C4-2B (cell line): ENCODE results near the gene SORCS2.

Experiments
- H3K27ac ChIP-seq: fragments of 450-650 bp; 2 replicates; pipeline ENCODE4 v1.5.1; 2017
- CTCF ChIP-seq: fragments of 450-650 bp; conservative IDR thresholded peaks from 2 replicates; pipeline ENCODE4 v1.5.1; 2017; ENCODE audit warnings: mild to moderate bottlenecking
- ZFX ChIP-seq: fragments of 450-650 bp; IDR thresholded peaks from 2 replicates; pipeline ENCODE4 v1.6.1; 2017

Gene SORCS2

GRCh38 chr4:7434141-7434765, 241.9 kb downstream of the SORCS2 start:
- TF ChIP-seq CTCF (no peak), ZFX (no peak)
- H3K27ac ChIP-seq = no peak overlapping the region

DNA sequence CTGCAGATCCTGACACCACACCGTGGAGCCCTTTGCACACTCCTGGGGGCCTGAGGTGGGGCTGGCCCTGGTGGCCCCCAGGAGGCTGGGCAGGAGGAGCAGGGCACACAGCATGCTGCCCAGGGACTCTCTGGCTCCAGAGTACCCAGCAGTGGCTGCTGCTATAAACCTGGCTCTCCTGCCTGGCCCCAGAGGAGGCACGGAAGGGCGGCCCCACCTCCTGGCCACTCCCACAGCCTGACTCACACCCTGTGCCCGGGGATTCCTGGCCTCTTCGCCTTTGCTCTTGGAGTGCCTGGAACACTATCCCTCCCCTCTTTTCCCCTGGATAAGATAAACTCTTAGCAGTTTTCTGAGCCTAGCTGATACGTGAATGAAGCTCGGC, 242.4 kb downstream of the SORCS2 start, which contains the start of gene PSAPL1:
Gene PSAPL1 (minus strand): TSS at position 165 of the 385 bp plus-strand sequence. CDS start 51 bp downstream, at position 114.
- TF ChIP-seq CTCF (no peak), ZFX (no peak)

GRCh38 chr4:7435471-7436061, 243.2 kb downstream of the SORCS2 start:
- TF ChIP-seq CTCF (no peak), ZFX (no peak)
- H3K27ac ChIP-seq = no peak overlapping the region

More for the DNA sequence above, 242.4 kb downstream of the SORCS2 start, which contains the start of gene PSAPL1:
- no peak within 1 kb of the TSS for H3K27ac ChIP-seq

DNA sequence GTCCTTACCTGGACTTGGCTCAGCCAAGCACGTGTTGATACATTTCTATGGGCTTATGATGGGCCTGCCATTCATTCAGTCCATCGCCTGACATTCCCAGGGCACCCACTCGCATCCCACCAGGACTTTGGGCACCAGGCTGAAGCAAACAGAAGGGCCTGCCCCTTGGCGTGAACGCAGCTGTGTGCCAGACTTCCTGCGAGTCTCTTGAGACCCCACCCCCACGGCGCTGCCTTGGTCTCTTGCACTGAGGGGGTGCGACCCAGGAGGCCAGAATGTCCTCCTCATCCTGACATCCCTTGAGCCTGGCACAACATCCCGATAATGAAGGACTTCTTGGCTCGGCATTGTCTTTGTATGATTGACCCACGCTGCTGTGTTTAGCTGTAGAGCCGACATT, 243.9 kb downstream of the SORCS2 start:
- no peak overlapping the region for H3K27ac ChIP-seq
- TF ChIP-seq CTCF (no peak), ZFX (no peak)

GRCh38 chr4:7439699-7440098, 247.4 kb downstream of the SORCS2 start:
- H3K27ac ChIP-seq = no peak overlapping the region
- TF ChIP-seq CTCF (no peak), ZFX (no peak)

- H3K27ac ChIP-seq = no peak overlapping the region
- TF ChIP-seq CTCF = no peak
- no peak for TF ChIP-seq ZFX
Observed at GRCh38 chr4:7441201-7441600, 248.9 kb downstream of the SORCS2 start.

GRCh38 chr4:7442574-7443162, 250.3 kb downstream of the SORCS2 start:
- H3K27ac ChIP-seq = no peak overlapping the region
- no peak for TF ChIP-seq CTCF
- TF ChIP-seq ZFX = no peak
